SKM-1 (cell line): ENCODE results near the gene ASIC2.

Experiments used
- DNase-seq: peaks from one replicate; lab custom pipeline; 2025; ENCODE audit not compliant: unreplicated experiment; lab: John Stamatoyannopoulos, UW

Gene ASIC2

GRCh38 chr17:33164169-33164881 lies 128.8 kb downstream of the ASIC2 start:
- DNase-seq, result no peak

GRCh38 chr17:33163533-33164168 lies 129.4 kb downstream of the ASIC2 start:
- no peak for DNase-seq

- DNase-seq, result no peak
Observed at GRCh38 chr17:33154869-33155455, 138.1 kb downstream of the ASIC2 start.

- no peak for DNase-seq
Observed at GRCh38 chr17:33152783-33153182, 140.3 kb downstream of the ASIC2 start.

GRCh38 chr17:33151565-33151964 lies 141.5 kb downstream of the ASIC2 start:
- no peak for DNase-seq

GRCh38 chr17:33145941-33146340 lies 147.2 kb downstream of the ASIC2 start:
- DNase-seq, result no peak

GRCh38 chr17:33144837-33145236 lies 148.3 kb downstream of the ASIC2 start:
- DNase-seq, result no peak

- no peak for DNase-seq
Observed at GRCh38 chr17:33142705-33143299, 150.3 kb downstream of the ASIC2 start.

GRCh38 chr17:33140413-33141099 lies 152.5 kb downstream of the ASIC2 start:
- DNase-seq, result no peak

GRCh38 chr17:33138627-33139026 lies 154.5 kb downstream of the ASIC2 start:
- no peak for DNase-seq

- DNase-seq, result no peak
Observed at GRCh38 chr17:33137426-33137825, 155.7 kb downstream of the ASIC2 start.

GRCh38 chr17:33135691-33136090 lies 157.4 kb downstream of the ASIC2 start:
- DNase-seq, result no peak

- DNase-seq, result no peak
Observed at GRCh38 chr17:33131620-33132019, 161.5 kb downstream of the ASIC2 start.

- DNase-seq, result no peak
Observed at GRCh38 chr17:33127706-33128105, 165.4 kb downstream of the ASIC2 start.

- no peak for DNase-seq
Observed at GRCh38 chr17:33126086-33126485, 167.0 kb downstream of the ASIC2 start.

GRCh38 chr17:33125552-33125950 lies 167.5 kb downstream of the ASIC2 start:
- no peak for DNase-seq

- DNase-seq, result no peak
Observed at GRCh38 chr17:33124871-33125551, 168.1 kb downstream of the ASIC2 start.

- no peak for DNase-seq
Observed at GRCh38 chr17:33124185-33124584, 168.9 kb downstream of the ASIC2 start.

GRCh38 chr17:33121756-33122155 lies 171.3 kb downstream of the ASIC2 start:
- DNase-seq, result no peak

GRCh38 chr17:33121272-33121671 lies 171.8 kb downstream of the ASIC2 start:
- no peak for DNase-seq

- no peak for DNase-seq
Observed at GRCh38 chr17:33120103-33120502, 173.0 kb downstream of the ASIC2 start.
